ENCODE data around the gene IFNGR2. TPM values are rescaled to one million over a fixed set of nuclear protein-coding genes. Genes with fewer than 3 reads are reported as not detected.

Gene IFNGR2
- total RNA-seq = 10 to 100 TPM; 47.0 to 75.5 (median 61.0) TPM

GRCh38 chr21:33403128-33403785 lies at the start of gene IFNGR2:
Gene IFNGR2, plus strand, starts transcription at chr21:33403413. Its CDS starts 131 bp downstream, at chr21:33403544.
- no peaks in the 10 kb centered on the region for H3K27me3 ChIP-seq
- no peaks in the 10 kb centered on the region for H3K36me3 ChIP-seq
- H3K27ac ChIP-seq = peak within 1 kb of the TSS; percentile 99
- DNase-seq (ENCODE audit: low spot score in 2 of 2) = peak in 1 of 2 donors; percentile 76
- peaks cover 54% of the 10 kb centered on the region for H3K4me1 ChIP-seq
- TF ChIP-seq POLR2AphosphoS5 (IDR thresholded peaks at IDR 0.05) (no peak), EP300 (IDR thresholded peaks at IDR 0.05) (no peak), POLR2A (IDR thresholded peaks at IDR 0.05) (peak in 1 of 2 donors; percentile 74)
- H3K4me3 ChIP-seq = peak within 1 kb of the TSS; percentile 96
- 0% methylated on average over 4 of the region's 89 CpGs for WGBS
- H3K9me3 ChIP-seq = no peaks in the 10 kb centered on the region

- peaks cover 52% of the 10 kb centered on the region for H3K36me3 ChIP-seq
- H3K9me3 ChIP-seq = no peaks in the 10 kb centered on the region
- TF ChIP-seq POLR2AphosphoS5 (IDR thresholded peaks at IDR 0.05) = no peak
- no peak for TF ChIP-seq CTCF (IDR thresholded peaks at IDR 0.05)
- TF ChIP-seq POLR2A (IDR thresholded peaks at IDR 0.05) = no peak
- no peak for TF ChIP-seq EP300 (IDR thresholded peaks at IDR 0.05)
Observed at GRCh38 chr21:33355355-33355754, 47.9 kb upstream of the IFNGR2 start.

GRCh38 chr21:33355996-33356395 lies 47.2 kb upstream of the IFNGR2 start:
- DNase-seq (ENCODE audit: low spot score in 2 of 2) = peak in 1 of 2 donors; percentile 29
- no peaks in the 10 kb centered on the region for H3K9me3 ChIP-seq
- 68% methylated on average over 11 of the region's 11 CpGs for WGBS
- H3K36me3 ChIP-seq = peaks cover 52% of the 10 kb centered on the region
- peaks cover 11% of the 10 kb centered on the region for H3K4me1 ChIP-seq
- TF ChIP-seq CTCF (IDR thresholded peaks at IDR 0.05) (no peak), POLR2AphosphoS5 (IDR thresholded peaks at IDR 0.05) (no peak), EP300 (IDR thresholded peaks at IDR 0.05) (no peak), POLR2A (IDR thresholded peaks at IDR 0.05) (no peak)
- H3K4me3 ChIP-seq = no peak overlapping the region
- H3K27ac ChIP-seq = no peak overlapping the region
- H3K27me3 ChIP-seq = no peaks in the 10 kb centered on the region

More at GRCh38 chr21:33355355-33355754, 47.9 kb upstream of the IFNGR2 start:
- Histone ChIP-seq H3K4me3 (no peak overlapping the region), H3K27ac (no peak overlapping the region), H3K4me1 (peaks cover 5% of the 10 kb centered on the region), H3K27me3 (no peaks in the 10 kb centered on the region)
- no peak for DNase-seq (ENCODE audit: low spot score in 2 of 2)
- WGBS = 84% methylated on average over 6 of the region's 6 CpGs

GRCh38 chr21:33357177-33357576 lies 46.0 kb upstream of the IFNGR2 start:
- peaks cover 41% of the 10 kb centered on the region for H3K36me3 ChIP-seq
- WGBS = 88% methylated on average over 8 of the region's 8 CpGs
- no peak for TF ChIP-seq POLR2A (IDR thresholded peaks at IDR 0.05)
- no peak for TF ChIP-seq EP300 (IDR thresholded peaks at IDR 0.05)
- TF ChIP-seq POLR2AphosphoS5 (IDR thresholded peaks at IDR 0.05) = no peak
- no peak for TF ChIP-seq CTCF (IDR thresholded peaks at IDR 0.05)
- peak in 1 of 2 donors; percentile 43 for DNase-seq (ENCODE audit: low spot score in 2 of 2)
- H3K4me1 ChIP-seq = peaks cover 20% of the 10 kb centered on the region
- no peak overlapping the region for H3K27ac ChIP-seq
- H3K27me3 ChIP-seq = no peaks in the 10 kb centered on the region
- no peak overlapping the region for H3K4me3 ChIP-seq
- H3K9me3 ChIP-seq = no peaks in the 10 kb centered on the region

GRCh38 chr21:33359446-33359845 lies 43.8 kb upstream of the IFNGR2 start:
- H3K27me3 ChIP-seq = no peaks in the 10 kb centered on the region
- H3K4me3 ChIP-seq = no peak overlapping the region
- H3K4me1 ChIP-seq = peaks cover 25% of the 10 kb centered on the region
- H3K36me3 ChIP-seq = peaks cover 29% of the 10 kb centered on the region
- DNase-seq (ENCODE audit: low spot score in 2 of 2) = no peak
- TF ChIP-seq POLR2AphosphoS5 (IDR thresholded peaks at IDR 0.05) (no peak), CTCF (IDR thresholded peaks at IDR 0.05) (no peak), POLR2A (IDR thresholded peaks at IDR 0.05) (no peak), EP300 (IDR thresholded peaks at IDR 0.05) (no peak)
- peak overlapping the region; percentile 9 for H3K27ac ChIP-seq
- 85% methylated on average over 4 of the region's 4 CpGs for WGBS
- no peaks in the 10 kb centered on the region for H3K9me3 ChIP-seq
